HG03442 (cell line): Measurements from ENCODE around the gene C2orf69.

Experiments used
- ATAC-seq: cut with Tn5 transposase; IDR thresholded peaks from one replicate; pipeline ENCODE4 v1.9.1; 2021; ENCODE audit warnings: mild to moderate bottlenecking, moderate library complexity; ENCODE audit not compliant: unreplicated experiment

Gene C2orf69

GRCh38 chr2:199914372-199914958 is 3.4 kb downstream of the C2orf69 start:
- no peak for ATAC-seq

GRCh38 chr2:199916980-199917379 is 5.9 kb downstream of the C2orf69 start:
- ATAC-seq = no peak

- ATAC-seq = no peak
Measured at GRCh38 chr2:199922856-199923255, 11.8 kb downstream of the C2orf69 start.

- no peak for ATAC-seq
Measured at GRCh38 chr2:199923924-199924323, 12.8 kb downstream of the C2orf69 start.

- no peak for ATAC-seq
Measured at GRCh38 chr2:199926806-199927205, 15.7 kb downstream of the C2orf69 start.

- no peak for ATAC-seq
Measured at GRCh38 chr2:199928226-199928625, 17.1 kb downstream of the C2orf69 start.

- ATAC-seq = no peak
Measured at GRCh38 chr2:199928626-199929025, 17.5 kb downstream of the C2orf69 start.

- ATAC-seq = no peak
Measured at GRCh38 chr2:199929262-199929661, 18.2 kb downstream of the C2orf69 start.

- no peak for ATAC-seq
Measured at GRCh38 chr2:199932312-199932855, 21.3 kb downstream of the C2orf69 start.

GRCh38 chr2:199933466-199933865 is 22.4 kb downstream of the C2orf69 start:
- ATAC-seq = no peak

- no peak for ATAC-seq
Measured at GRCh38 chr2:199936554-199936953, 25.5 kb downstream of the C2orf69 start.

- peak; percentile 58 for ATAC-seq
Measured at GRCh38 chr2:199940373-199940772, 29.3 kb downstream of the C2orf69 start.

GRCh38 chr2:199943373-199943772 is 32.3 kb downstream of the C2orf69 start:
- no peak for ATAC-seq

GRCh38 chr2:199946196-199946595 is 35.1 kb downstream of the C2orf69 start:
- ATAC-seq = no peak

- ATAC-seq = no peak
Measured at GRCh38 chr2:199946836-199947235, 35.7 kb downstream of the C2orf69 start.

- no peak for ATAC-seq
Measured at GRCh38 chr2:199950396-199950795, 39.3 kb downstream of the C2orf69 start.

GRCh38 chr2:199951023-199951422 is 39.9 kb downstream of the C2orf69 start:
- no peak for ATAC-seq

GRCh38 chr2:199955007-199955338 is 43.9 kb downstream of the C2orf69 start:
- ATAC-seq = peak; percentile 35

GRCh38 chr2:199955339-199956061 is 44.4 kb downstream of the C2orf69 start, which contains the start of the genes MAIP1 and TYW5:
Gene MAIP1 (plus strand): TSS chr2:199955582. CDS start chr2:199955799, 217 bp downstream.
Gene TYW5 (minus strand): TSS chr2:199955491. CDS start chr2:199955470, 21 bp downstream.
- peak; percentile 84 for ATAC-seq

- no peak for ATAC-seq
Measured at GRCh38 chr2:199956062-199956380, 44.9 kb downstream of the C2orf69 start.

- no peak for ATAC-seq
Measured at GRCh38 chr2:199958014-199958413, 46.9 kb downstream of the C2orf69 start.

- ATAC-seq = peak; percentile 83
Measured at GRCh38 chr2:199962203-199962602, 51.1 kb downstream of the C2orf69 start.
